Central memory CD8-positive, alpha-beta T cell (primary cell): Measurements from ENCODE around the gene TATDN3.
A peak's percentile ranks its signal among the peaks of the same experiment; 100 is the strongest.
"Not testable (repeated sequence)": the region's sequence is repeated elsewhere in the genome, so short reads cannot be mapped to it uniquely, and the experiment has no call there.

Experiments used
- ATAC-seq: fragments of 150-1000 bp; cut with Tn5 transposase; replicated peaks from 2 replicates; pipeline ENCODE4 v1.10.0; 2022; ENCODE audit warnings: mild to moderate bottlenecking, moderate FRiP score, moderate number of reproducible peaks; ENCODE audit not compliant: poor library complexity, severe bottlenecking; ENCODE audit errors: extremely low read depth
- DNase-seq, 2 donors: peaks; one replicate each; pipeline ENCODE4 v3.0.0; 2021; ENCODE audit warnings: low spot score in 2 of 2
- H3K27ac Mint-ChIP-seq: one replicate; pipeline ENCODE4 v1.8.0; 2022; ENCODE audit warnings: low read depth, mild to moderate bottlenecking, moderate library complexity, mixed read lengths
- H3K27me3 Mint-ChIP-seq: one replicate; pipeline ENCODE4 v1.8.0; 2022; ENCODE audit warnings: mixed read lengths
- H3K36me3 Mint-ChIP-seq: one replicate; pipeline ENCODE4 v1.8.0; 2022; ENCODE audit warnings: mild to moderate bottlenecking, moderate library complexity, mixed read lengths; ENCODE audit not compliant: insufficient read depth
- H3K4me1 Mint-ChIP-seq: one replicate; pipeline ENCODE4 v1.8.0; 2022; ENCODE audit warnings: mixed read lengths
- H3K4me3 Mint-ChIP-seq: one replicate; pipeline ENCODE4 v1.8.0; 2022; ENCODE audit warnings: mild to moderate bottlenecking, moderate library complexity, mixed read lengths
- H3K9me3 Mint-ChIP-seq: one replicate; pipeline ENCODE4 v1.8.0; 2022; ENCODE audit warnings: mixed read lengths

Gene TATDN3

GRCh38 chr1:212853658-212854057, 62.0 kb downstream of the TATDN3 start:
- Mint-ChIP-seq H3K27me3 (no peaks in the 10 kb centered on the region), H3K4me1 (peaks cover 12% of the 10 kb centered on the region), H3K27ac (no peak overlapping the region), H3K9me3 (no peaks in the 10 kb centered on the region), H3K36me3 (peaks cover 5% of the 10 kb centered on the region), H3K4me3 (no peak overlapping the region)
- no peak for ATAC-seq
- no peak for DNase-seq

DNA sequence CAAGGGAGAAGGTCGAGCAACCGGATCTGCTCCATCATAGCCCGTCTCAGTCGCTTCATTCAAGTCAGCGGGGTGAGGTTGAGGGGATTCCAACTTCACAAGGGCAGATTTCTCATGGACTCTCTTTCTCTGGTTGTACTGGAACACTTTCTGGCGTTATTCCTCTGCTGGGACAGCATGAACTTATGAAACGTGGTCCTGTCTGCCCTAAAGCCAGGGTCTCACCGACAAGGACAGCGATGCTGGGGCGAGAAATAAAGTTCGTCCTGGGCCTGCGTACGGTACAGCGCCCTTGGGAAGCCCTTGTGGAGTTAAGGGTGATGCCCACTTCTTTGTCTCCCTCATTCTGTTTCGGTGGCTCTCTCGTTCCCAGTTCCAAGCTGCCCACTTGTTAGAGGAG, 65.1 kb downstream of the TATDN3 start:
- peaks cover 5% of the 10 kb centered on the region for H3K36me3 Mint-ChIP-seq
- no peak for DNase-seq
- H3K4me3 Mint-ChIP-seq = no peak overlapping the region
- no peaks in the 10 kb centered on the region for H3K9me3 Mint-ChIP-seq
- ATAC-seq = no peak
- H3K4me1 Mint-ChIP-seq = peaks cover 19% of the 10 kb centered on the region
- no peaks in the 10 kb centered on the region for H3K27me3 Mint-ChIP-seq
- H3K27ac Mint-ChIP-seq = no peak overlapping the region

GRCh38 chr1:212857992-212858460, 66.3 kb downstream of the TATDN3 start, which contains the start of gene FLVCR1:
Gene FLVCR1, plus strand, starts transcription at chr1:212858275. Its CDS starts 178 bp downstream, at chr1:212858453.
- Mint-ChIP-seq H3K27ac (peak within 1 kb of the TSS; percentile 87), H3K27me3 (no peaks in the 10 kb centered on the region), H3K36me3 (peaks cover 5% of the 10 kb centered on the region), H3K9me3 (no peaks in the 10 kb centered on the region), H3K4me3 (no peak within 1 kb of the TSS), H3K4me1 (peaks cover 23% of the 10 kb centered on the region)
- peak; percentile 80 for DNase-seq
- ATAC-seq = peak; percentile 96

DNA sequence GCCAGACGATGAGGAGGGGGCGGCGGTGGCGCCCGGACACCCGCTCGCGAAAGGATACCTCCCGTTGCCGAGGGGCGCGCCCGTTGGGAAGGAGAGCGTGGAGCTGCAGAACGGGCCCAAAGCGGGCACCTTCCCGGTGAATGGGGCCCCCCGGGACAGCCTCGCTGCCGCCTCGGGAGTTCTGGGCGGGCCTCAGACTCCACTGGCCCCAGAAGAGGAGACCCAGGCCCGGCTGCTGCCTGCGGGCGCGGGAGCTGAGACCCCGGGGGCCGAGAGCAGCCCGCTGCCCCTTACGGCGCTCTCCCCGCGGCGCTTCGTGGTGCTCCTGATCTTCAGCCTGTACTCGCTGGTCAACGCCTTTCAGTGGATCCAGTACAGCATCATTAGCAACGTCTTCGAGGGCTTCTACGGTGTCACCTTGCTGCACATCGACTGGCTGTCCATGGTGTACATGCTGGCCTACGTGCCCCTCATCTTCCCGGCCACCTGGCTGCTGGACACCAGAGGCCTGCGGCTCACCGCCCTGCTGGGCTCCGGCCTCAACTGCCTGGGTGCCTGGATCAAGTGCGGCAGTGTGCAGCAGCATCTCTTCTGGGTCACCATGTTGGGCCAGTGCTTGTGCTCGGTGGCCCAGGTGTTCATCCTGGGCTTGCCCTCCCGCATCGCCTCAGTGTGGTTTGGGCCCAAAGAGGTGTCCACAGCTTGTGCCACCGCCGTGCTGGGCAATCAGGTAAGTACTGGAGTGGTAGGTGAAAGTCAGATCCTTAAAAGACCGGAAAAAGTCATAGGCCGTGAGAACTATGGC, 67.0 kb downstream of the TATDN3 start:
- no peaks in the 10 kb centered on the region for H3K9me3 Mint-ChIP-seq
- peaks cover 26% of the 10 kb centered on the region for H3K4me1 Mint-ChIP-seq
- peak; percentile 22 for ATAC-seq
- no peak overlapping the region for H3K4me3 Mint-ChIP-seq
- H3K27me3 Mint-ChIP-seq = no peaks in the 10 kb centered on the region
- peak in 1 of 2 donors; percentile 14 for DNase-seq
- peaks cover 5% of the 10 kb centered on the region for H3K36me3 Mint-ChIP-seq
- peak overlapping the region; percentile 87 for H3K27ac Mint-ChIP-seq

- ATAC-seq (no peak), DNase-seq (no peak)
- no peak overlapping the region for H3K27ac Mint-ChIP-seq
- no peaks in the 10 kb centered on the region for H3K27me3 Mint-ChIP-seq
- H3K4me1 Mint-ChIP-seq = peaks cover 26% of the 10 kb centered on the region
- peaks cover 8% of the 10 kb centered on the region for H3K36me3 Mint-ChIP-seq
- H3K4me3 Mint-ChIP-seq = no peak overlapping the region
- H3K9me3 Mint-ChIP-seq = no peaks in the 10 kb centered on the region
Measured at GRCh38 chr1:212860713-212861581, 69.3 kb downstream of the TATDN3 start.

- H3K27me3 Mint-ChIP-seq = no peaks in the 10 kb centered on the region
- ATAC-seq = no peak
- H3K9me3 Mint-ChIP-seq = no peaks in the 10 kb centered on the region
- DNase-seq = no peak
- no peak overlapping the region for H3K4me3 Mint-ChIP-seq
- H3K4me1 Mint-ChIP-seq = peaks cover 26% of the 10 kb centered on the region
- H3K36me3 Mint-ChIP-seq = peaks cover 10% of the 10 kb centered on the region
- no peak overlapping the region for H3K27ac Mint-ChIP-seq
Measured at GRCh38 chr1:212862111-212862690, 70.5 kb downstream of the TATDN3 start.

- H3K36me3 Mint-ChIP-seq, DNase-seq, H3K27ac Mint-ChIP-seq, H3K27me3 Mint-ChIP-seq, ATAC-seq, H3K4me3 Mint-ChIP-seq, H3K9me3 Mint-ChIP-seq: not testable (repeated sequence)
- peaks cover 20% of the 10 kb centered on the region for H3K4me1 Mint-ChIP-seq
Measured at GRCh38 chr1:212863345-212863744, 71.7 kb downstream of the TATDN3 start.

DNA sequence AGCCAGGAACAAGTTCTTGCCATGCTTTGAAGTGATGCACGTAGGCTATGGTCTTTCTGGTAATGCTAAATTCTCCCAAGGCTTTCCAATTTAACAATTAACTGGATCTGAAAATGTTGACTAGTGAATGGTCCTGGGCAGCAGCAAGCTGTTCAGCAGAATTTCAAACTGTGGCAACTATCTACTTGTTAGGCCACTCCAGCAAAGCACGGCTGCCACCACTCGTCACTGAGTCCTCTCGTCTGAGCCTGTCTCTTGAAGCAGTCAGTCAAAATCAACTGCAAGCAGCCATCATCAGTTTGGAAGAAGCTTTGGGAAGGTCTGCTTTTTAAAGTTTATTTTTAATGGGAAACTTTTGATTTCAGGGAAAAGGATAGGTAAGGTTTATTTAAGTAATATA, 72.5 kb downstream of the TATDN3 start:
- DNase-seq (no peak), ATAC-seq (no peak)
- Mint-ChIP-seq H3K27me3 (no peaks in the 10 kb centered on the region), H3K9me3 (no peaks in the 10 kb centered on the region), H3K36me3 (peaks cover 6% of the 10 kb centered on the region), H3K4me3 (no peak overlapping the region), H3K27ac (no peak overlapping the region), H3K4me1 (peaks cover 15% of the 10 kb centered on the region)
